Neural cell (in vitro differentiated cells): ENCODE measurements around the gene YWHAH. TPM values are rescaled to one million over a fixed set of nuclear protein-coding genes. Genes with fewer than 3 reads are reported as not detected.

ENCODE experiments used
- H2AFZ ChIP-seq: fragments of 200-600, 300-800 bp; sonication (generic), shearing (Covaris generic); 2 replicates; pipeline ENCODE4 v1.6.0; 2014; ENCODE audit warnings: low read depth, mild to moderate bottlenecking, antibody characterized with exemption, low read length, moderate library complexity
- H3F3A ChIP-seq: fragments of 200-600 bp; shearing (Covaris generic); 2 replicates; pipeline ENCODE4 v1.6.1; 2016; ENCODE audit warnings: mild to moderate bottlenecking, moderate library complexity, mixed read lengths, antibody characterized with exemption, low read length; ENCODE audit not compliant: insufficient read depth, poor library complexity, severe bottlenecking
- H3K27ac ChIP-seq: fragments of 200-600, 300-800 bp; sonication (generic), shearing (Covaris generic); 2 replicates; pipeline ENCODE4 v1.5.1; 2014; ENCODE audit warnings: mild to moderate bottlenecking, low read length, moderate library complexity
- H3K27me3 ChIP-seq: fragments of 300-800, 200-600 bp; sonication (generic), shearing (Covaris generic); 2 replicates; pipeline ENCODE4 v1.6.0; 2014; ENCODE audit warnings: mild to moderate bottlenecking, low read depth, low read length, moderate library complexity; ENCODE audit not compliant: insufficient read depth
- H3K36me3 ChIP-seq: fragments of 300-800, 200-600 bp; sonication (generic), shearing (Covaris generic); 2 replicates; pipeline ENCODE4 v1.5.1; 2014; ENCODE audit warnings: mild to moderate bottlenecking, antibody characterized with exemption, low read length, moderate library complexity; ENCODE audit not compliant: insufficient read depth
- H3K4me2 ChIP-seq: fragments of 300-800, 200-600 bp; sonication (generic), shearing (Covaris generic); 2 replicates; pipeline ENCODE4 v1.6.0; 2014; ENCODE audit warnings: mild to moderate bottlenecking, low read length
- H3K4me3 ChIP-seq: fragments of 300-800, 200-600 bp; sonication (generic), shearing (Covaris generic); 2 replicates; pipeline ENCODE4 v1.5.1; 2014; ENCODE audit warnings: mild to moderate bottlenecking, low read length, moderate library complexity
- H3K79me2 ChIP-seq: fragments of 200-600 bp; shearing (Covaris generic); replicated peaks from 2 replicates; pipeline ENCODE4 v1.6.0; 2014; ENCODE audit warnings: mild to moderate bottlenecking, low read length, moderate library complexity; ENCODE audit not compliant: insufficient read depth
- H3K9ac ChIP-seq: fragments of 300-800, 200-600 bp; sonication (generic), shearing (Covaris generic); 2 replicates; pipeline ENCODE4 v1.6.1; 2016; ENCODE audit warnings: mild to moderate bottlenecking, low read length, mixed read lengths
- H3K9me2 ChIP-seq: fragments of 200-600 bp; shearing (Covaris generic); 2 replicates; pipeline ENCODE4 v1.6.1; 2016; ENCODE audit warnings: mild to moderate bottlenecking, low read length, mixed read lengths; ENCODE audit not compliant: insufficient read depth
- H3K9me3 ChIP-seq: fragments of 200-600, 300-800 bp; sonication (generic), shearing (Covaris generic); 2 replicates; pipeline ENCODE4 v1.6.1; 2016; ENCODE audit warnings: mild to moderate bottlenecking, mixed run types, low read length, moderate library complexity, mixed read lengths
- H4K20me1 ChIP-seq: fragments of 200-600 bp; shearing (Covaris generic); 2 replicates; pipeline ENCODE4 v1.6.1; 2016; ENCODE audit warnings: mild to moderate bottlenecking, mixed run types; ENCODE audit not compliant: insufficient read depth
- EP300 ChIP-seq: fragments of 450-650 bp; conservative IDR thresholded peaks from 2 replicates; pipeline ENCODE4 v1.6.1; 2014; ENCODE audit warnings: antibody characterized with exemption, mild to moderate bottlenecking, moderate library complexity; ENCODE audit not compliant: poor library complexity, severe bottlenecking
- EZH2 ChIP-seq: fragments of 200-600, 300-800 bp; shearing (Covaris generic), sonication (generic); IDR thresholded peaks from 2 replicates; pipeline ENCODE4 v1.6.1; 2014; ENCODE audit warnings: antibody characterized with exemption, low read length, borderline replicate concordance, mild to moderate bottlenecking; ENCODE audit not compliant: insufficient read depth, poor library complexity, severe bottlenecking
- MXI1 ChIP-seq: fragments of 450-650 bp; conservative IDR thresholded peaks from 2 replicates; pipeline ENCODE4 v1.6.1; 2014; ENCODE audit warnings: antibody characterized with exemption, mild to moderate bottlenecking; ENCODE audit not compliant: poor library complexity, severe bottlenecking
- POLR2AphosphoS5 ChIP-seq: IDR thresholded peaks from 2 replicates; pipeline ENCODE4 v1.6.1; 2012
- RAD21 ChIP-seq: fragments of 450-650 bp; conservative IDR thresholded peaks from 2 replicates; pipeline ENCODE4 v1.6.1; 2014; ENCODE audit warnings: antibody characterized with exemption, mild to moderate bottlenecking, moderate library complexity
- SMC3 ChIP-seq: fragments of 450-650 bp; conservative IDR thresholded peaks from 2 replicates; pipeline ENCODE4 v1.6.1; 2014; ENCODE audit warnings: antibody characterized with exemption, mild to moderate bottlenecking, moderate library complexity; ENCODE audit not compliant: poor library complexity
- TAF1 ChIP-seq: IDR thresholded peaks from 2 replicates; pipeline ENCODE4 v1.6.1; 2012; ENCODE audit warnings: low read depth
- polyA plus RNA-seq: library from polyadenylated mRNA; depleted of rRNA; stranded (reverse); fragments of >200 nt; gene quantifications from 2 replicates; pipeline ENCODE4 v1.2.3, GENCODE V29; 2014
- TF ChIP-seq, protein P1 (sequence below): IDR thresholded peaks from 2 replicates; pipeline ENCODE4 v1.6.1; 2012; ENCODE audit warnings: borderline replicate concordance
- TF ChIP-seq, protein P2 (sequence below): fragments of 450-650 bp; IDR thresholded peaks from 2 replicates; pipeline ENCODE4 v1.5.1; 2014; ENCODE audit warnings: antibody characterized with exemption, mild to moderate bottlenecking, moderate library complexity; ENCODE audit not compliant: poor library complexity, severe bottlenecking

YWHAH gene
- polyA plus RNA-seq, 1 donor from 2014 or later: 300 TPM

DNA sequence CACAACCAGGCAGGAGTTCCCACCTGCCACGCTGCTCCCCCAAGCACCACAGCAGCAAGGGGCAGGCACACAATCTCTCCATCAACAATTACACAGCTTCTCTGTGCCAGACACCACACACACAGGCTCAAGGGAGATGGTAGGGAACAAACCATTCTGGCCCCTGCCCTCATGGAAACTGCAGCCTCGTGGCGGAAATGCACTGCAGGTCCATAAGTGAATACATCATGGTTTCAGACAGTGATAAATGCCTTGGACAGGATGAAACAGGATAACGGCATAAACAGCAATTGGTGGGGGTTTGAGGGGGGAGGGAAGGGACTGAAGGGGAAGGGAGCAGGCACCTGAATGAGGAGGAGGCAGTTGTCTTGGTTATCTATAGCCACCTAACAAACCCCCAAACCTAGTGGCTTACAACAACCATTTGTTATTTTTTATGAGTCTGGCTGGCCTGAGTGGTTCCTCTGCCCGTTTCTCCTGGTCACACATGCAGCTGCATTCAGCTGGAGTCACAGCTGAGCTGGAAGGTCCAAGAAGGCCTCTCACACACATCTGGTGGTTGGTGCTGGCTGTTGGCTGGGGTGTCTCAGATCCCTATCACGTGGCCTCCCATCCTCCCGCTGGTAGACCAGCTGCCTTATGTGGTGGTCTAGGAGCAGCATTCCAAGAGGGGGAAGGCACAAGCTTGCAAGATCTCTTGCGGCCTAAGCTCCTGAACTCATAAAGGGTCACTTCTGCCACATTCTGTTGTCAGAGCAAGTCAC, 15.0 kb upstream of the YWHAH start:
- H3K79me2 ChIP-seq: no peaks in the 10 kb centered on the region
- H3K27ac ChIP-seq: peak overlapping the region; percentile 69
- H3K9me2 ChIP-seq: no peaks in the 10 kb centered on the region
- no peaks in the 10 kb centered on the region for H3K27me3 ChIP-seq
- H3K36me3 ChIP-seq: no peaks in the 10 kb centered on the region
- no peaks in the 10 kb centered on the region for H3K9me3 ChIP-seq
- H3F3A ChIP-seq: no peaks in the 10 kb centered on the region
- no peak overlapping the region for H2AFZ ChIP-seq
- H4K20me1 ChIP-seq: no peaks in the 10 kb centered on the region
- no peak overlapping the region for H3K4me2 ChIP-seq
- peak overlapping the region; percentile 49 for H3K9ac ChIP-seq
- H3K4me3 ChIP-seq: no peak overlapping the region
- TF ChIP-seq SMC3 (no peak), EP300 (no peak), RAD21 (no peak), POLR2AphosphoS5 (no peak), EZH2 (no peak), TAF1 (no peak), MXI1 (no peak)
- TF ChIP-seq, protein P1, sequence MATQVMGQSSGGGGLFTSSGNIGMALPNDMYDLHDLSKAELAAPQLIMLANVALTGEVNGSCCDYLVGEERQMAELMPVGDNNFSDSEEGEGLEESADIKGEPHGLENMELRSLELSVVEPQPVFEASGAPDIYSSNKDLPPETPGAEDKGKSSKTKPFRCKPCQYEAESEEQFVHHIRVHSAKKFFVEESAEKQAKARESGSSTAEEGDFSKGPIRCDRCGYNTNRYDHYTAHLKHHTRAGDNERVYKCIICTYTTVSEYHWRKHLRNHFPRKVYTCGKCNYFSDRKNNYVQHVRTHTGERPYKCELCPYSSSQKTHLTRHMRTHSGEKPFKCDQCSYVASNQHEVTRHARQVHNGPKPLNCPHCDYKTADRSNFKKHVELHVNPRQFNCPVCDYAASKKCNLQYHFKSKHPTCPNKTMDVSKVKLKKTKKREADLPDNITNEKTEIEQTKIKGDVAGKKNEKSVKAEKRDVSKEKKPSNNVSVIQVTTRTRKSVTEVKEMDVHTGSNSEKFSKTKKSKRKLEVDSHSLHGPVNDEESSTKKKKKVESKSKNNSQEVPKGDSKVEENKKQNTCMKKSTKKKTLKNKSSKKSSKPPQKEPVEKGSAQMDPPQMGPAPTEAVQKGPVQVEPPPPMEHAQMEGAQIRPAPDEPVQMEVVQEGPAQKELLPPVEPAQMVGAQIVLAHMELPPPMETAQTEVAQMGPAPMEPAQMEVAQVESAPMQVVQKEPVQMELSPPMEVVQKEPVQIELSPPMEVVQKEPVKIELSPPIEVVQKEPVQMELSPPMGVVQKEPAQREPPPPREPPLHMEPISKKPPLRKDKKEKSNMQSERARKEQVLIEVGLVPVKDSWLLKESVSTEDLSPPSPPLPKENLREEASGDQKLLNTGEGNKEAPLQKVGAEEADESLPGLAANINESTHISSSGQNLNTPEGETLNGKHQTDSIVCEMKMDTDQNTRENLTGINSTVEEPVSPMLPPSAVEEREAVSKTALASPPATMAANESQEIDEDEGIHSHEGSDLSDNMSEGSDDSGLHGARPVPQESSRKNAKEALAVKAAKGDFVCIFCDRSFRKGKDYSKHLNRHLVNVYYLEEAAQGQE: no peak
- TF ChIP-seq, protein P2, sequence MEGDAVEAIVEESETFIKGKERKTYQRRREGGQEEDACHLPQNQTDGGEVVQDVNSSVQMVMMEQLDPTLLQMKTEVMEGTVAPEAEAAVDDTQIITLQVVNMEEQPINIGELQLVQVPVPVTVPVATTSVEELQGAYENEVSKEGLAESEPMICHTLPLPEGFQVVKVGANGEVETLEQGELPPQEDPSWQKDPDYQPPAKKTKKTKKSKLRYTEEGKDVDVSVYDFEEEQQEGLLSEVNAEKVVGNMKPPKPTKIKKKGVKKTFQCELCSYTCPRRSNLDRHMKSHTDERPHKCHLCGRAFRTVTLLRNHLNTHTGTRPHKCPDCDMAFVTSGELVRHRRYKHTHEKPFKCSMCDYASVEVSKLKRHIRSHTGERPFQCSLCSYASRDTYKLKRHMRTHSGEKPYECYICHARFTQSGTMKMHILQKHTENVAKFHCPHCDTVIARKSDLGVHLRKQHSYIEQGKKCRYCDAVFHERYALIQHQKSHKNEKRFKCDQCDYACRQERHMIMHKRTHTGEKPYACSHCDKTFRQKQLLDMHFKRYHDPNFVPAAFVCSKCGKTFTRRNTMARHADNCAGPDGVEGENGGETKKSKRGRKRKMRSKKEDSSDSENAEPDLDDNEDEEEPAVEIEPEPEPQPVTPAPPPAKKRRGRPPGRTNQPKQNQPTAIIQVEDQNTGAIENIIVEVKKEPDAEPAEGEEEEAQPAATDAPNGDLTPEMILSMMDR: no peak

DNA sequence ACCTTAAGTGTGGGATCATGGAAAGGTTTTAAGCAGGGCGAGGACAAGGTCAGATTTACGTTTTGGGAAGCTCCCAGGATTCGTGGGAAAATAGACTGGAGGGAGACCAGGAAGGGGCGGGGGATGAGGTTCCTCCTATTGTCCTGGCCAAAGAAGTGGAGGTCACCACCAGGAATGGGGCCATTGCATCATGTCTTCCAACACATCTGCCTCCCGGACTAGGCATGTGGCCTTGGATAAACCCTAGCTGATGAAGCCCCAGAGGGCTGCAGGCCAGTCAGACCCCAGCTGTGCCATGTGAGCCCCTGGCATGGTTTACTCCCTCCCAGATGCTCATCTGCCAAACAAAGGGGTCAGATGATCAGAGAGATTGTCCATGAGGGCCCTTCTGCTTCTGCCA, 11.5 kb upstream of the YWHAH start:
- Histone ChIP-seq H3K4me2 (no peak overlapping the region), H3K9me2 (no peaks in the 10 kb centered on the region), H3K4me3 (no peak overlapping the region), H2AFZ (no peak overlapping the region), H3K27me3 (no peaks in the 10 kb centered on the region), H4K20me1 (no peaks in the 10 kb centered on the region), H3K36me3 (no peaks in the 10 kb centered on the region), H3K79me2 (no peaks in the 10 kb centered on the region), H3K9me3 (no peaks in the 10 kb centered on the region), H3K9ac (no peak overlapping the region), H3F3A (no peaks in the 10 kb centered on the region), H3K27ac (no peak overlapping the region)
- TF ChIP-seq TAF1 (no peak), EP300 (no peak), POLR2AphosphoS5 (no peak), EZH2 (no peak), MXI1 (no peak), RAD21 (no peak), SMC3 (no peak)
- TF ChIP-seq, protein P2: no peak
- TF ChIP-seq, protein P1: no peak
